ENCODE results near the gene SHFL. TPM values are rescaled to one million over a fixed set of nuclear protein-coding genes. Genes with fewer than 3 reads are reported as not detected.

SHFL gene
- total RNA-seq, 1 donor from 2014 or later, result 8.2 TPM

- DNase-seq, result peak; percentile 98
- peak; percentile 98 for ATAC-seq
- intact Hi-C loops (cut with micrococcal nuclease), result no loop called here
Measured at GRCh38 chr19:10106100-10106936, 20.2 kb downstream of the SHFL start, which contains the start of gene PPAN. Gene PPAN, plus strand, starts transcription at chr19:10106362. Its CDS starts 33 bp downstream, at chr19:10106395.

- DNase-seq (no peak), ATAC-seq (no peak)
- intact Hi-C loops (cut with micrococcal nuclease), result no loop called here
Measured at GRCh38 chr19:10107254-10107653, 21.1 kb downstream of the SHFL start.

- ATAC-seq, result no peak
- intact Hi-C loops (cut with micrococcal nuclease), result no loop called here
- no peak for DNase-seq
Measured at GRCh38 chr19:10107817-10108367, 21.8 kb downstream of the SHFL start.

GRCh38 chr19:10109528-10109927 lies 23.4 kb downstream of the SHFL start:
- intact Hi-C loops (cut with micrococcal nuclease), result no loop called here
- no peak for ATAC-seq
- no peak for DNase-seq

GRCh38 chr19:10110076-10110971 lies 24.2 kb downstream of the SHFL start:
- ATAC-seq (no peak), DNase-seq (no peak)
- intact Hi-C loops (cut with micrococcal nuclease), result no loop called here

GRCh38 chr19:10110972-10111317 lies 24.8 kb downstream of the SHFL start:
- intact Hi-C loops (cut with micrococcal nuclease), result no loop called here
- DNase-seq, result no peak
- ATAC-seq, result no peak

GRCh38 chr19:10111405-10111811 lies 25.3 kb downstream of the SHFL start, which contains the start of gene P2RY11:
Gene P2RY11, plus strand, starts transcription at chr19:10111693. Its CDS starts 29 bp downstream, at chr19:10111722.
- no peak for DNase-seq
- ATAC-seq, result no peak
- intact Hi-C loops (cut with micrococcal nuclease), result no loop called here

- DNase-seq, result no peak
- ATAC-seq, result peak; percentile 10
- intact Hi-C loops (cut with micrococcal nuclease), result no loop called here
Measured at GRCh38 chr19:10112037-10112761, 26.1 kb downstream of the SHFL start.

GRCh38 chr19:10112895-10113591 lies 26.9 kb downstream of the SHFL start:
- peak; percentile 66 for DNase-seq
- intact Hi-C loops (cut with micrococcal nuclease), result no loop called here
- peak; percentile 39 for ATAC-seq

GRCh38 chr19:10113592-10113963 lies 27.5 kb downstream of the SHFL start:
- ATAC-seq (peak; percentile 10), DNase-seq (peak; percentile 43)
- intact Hi-C loops (cut with micrococcal nuclease), result no loop called here

GRCh38 chr19:10113964-10114650 lies 28.0 kb downstream of the SHFL start:
- intact Hi-C loops (cut with micrococcal nuclease), result no loop called here
- ATAC-seq (peak; percentile 4), DNase-seq (no peak)

GRCh38 chr19:10114651-10115391 lies 28.7 kb downstream of the SHFL start:
- intact Hi-C loops (cut with micrococcal nuclease), result no loop called here
- ATAC-seq, result no peak
- no peak for DNase-seq

- intact Hi-C loops (cut with micrococcal nuclease), result no loop called here
- ATAC-seq (no peak), DNase-seq (no peak)
Measured at GRCh38 chr19:10115392-10116084, 29.4 kb downstream of the SHFL start.

- intact Hi-C loops (cut with micrococcal nuclease), result no loop called here
- no peak for DNase-seq
- no peak for ATAC-seq
Measured at GRCh38 chr19:10116085-10116865, 30.2 kb downstream of the SHFL start.

GRCh38 chr19:10116866-10117616 lies 30.9 kb downstream of the SHFL start:
- no peak for ATAC-seq
- intact Hi-C loops (cut with micrococcal nuclease), result no loop called here
- DNase-seq, result no peak
